Thoracic aorta (tissue), 2 donors: ENCODE measurements around the gene C12orf57. TPM values are rescaled to one million over a fixed set of nuclear protein-coding genes. Genes with fewer than 3 reads are reported as not detected.
A peak's percentile ranks its signal among the peaks of the same experiment; 100 is the strongest.

Experiments
- ATAC-seq: fragments of 150-250 bp; one replicate; pipeline ENCODE4 v1.8.0; 2017; ENCODE audit warnings: low read depth; ENCODE audit not compliant: insufficient number of reproducible peaks, low FRiP score
- DNase-seq: peaks from one replicate; pipeline ENCODE4 v3.0.0-alpha.2; 2020; ENCODE audit warnings: low spot score
- H3K27ac ChIP-seq, 2 donors: fragments of 200-600 bp; sonication (generic); 1 replicate in 1 of 2; 2 replicates in 1 of 2; pipeline ENCODE4 v1.5.1; 2016; ENCODE audit warnings: mild to moderate bottlenecking in 2 of 2, moderate library complexity in 2 of 2
- H3K27me3 ChIP-seq: fragments of 200-600 bp; sonication (generic); replicated peaks from 2 replicates; pipeline ENCODE4 v1.6.0; 2016; ENCODE audit warnings: mild to moderate bottlenecking; ENCODE audit not compliant: insufficient read depth
- H3K36me3 ChIP-seq: fragments of 200-600 bp; sonication (generic); one replicate; pipeline ENCODE4 v1.5.1; 2016
- H3K4me1 ChIP-seq, 2 donors: fragments of 200-600 bp; sonication (generic); 1 replicate in 1 of 2; 2 replicates in 1 of 2; pipeline versions ENCODE4 v1.5.1 to v1.6.0; 2016; ENCODE audit warnings: low read depth in 2 of 2, mild to moderate bottlenecking in 1 of 2; ENCODE audit not compliant: control insufficient read depth in 1 of 2
- H3K4me3 ChIP-seq: fragments of 200-600 bp; sonication (generic); 2 replicates; pipeline ENCODE4 v1.5.1; 2016; ENCODE audit warnings: mild to moderate bottlenecking
- H3K9me3 ChIP-seq: fragments of 200-600 bp; sonication (generic); 2 replicates; pipeline ENCODE4 v1.5.1; 2016
- total RNA-seq, 2 donors: library from RNA; depleted of rRNA; stranded (reverse); fragments of >200 nt; gene quantifications; one replicate each; pipeline versions ENCODE4 v1.1.0 to v1.2.3, GENCODE V29; 2016
- TF ChIP-seq, protein P1 (sequence below): fragments of 200-600 bp; sonication (generic); IDR thresholded peaks from one replicate; pipeline ENCODE4 v1.5.1; 2019; ENCODE audit warnings: antibody characterized with exemption

C12orf57 gene
- total RNA-seq, 2 donors from 2014 or later = 370 to 416 TPM

GRCh38 chr12:6937481-6938352, 6.1 kb upstream of the C12orf57 start:
- DNase-seq (no peak), ATAC-seq (peak; percentile 82)
- H3K4me1 ChIP-seq = peaks cover 10 to 42% of the 10 kb centered on the region in 2 donors
- peaks cover 23% of the 10 kb centered on the region for H3K36me3 ChIP-seq
- no peaks in the 10 kb centered on the region for H3K27me3 ChIP-seq
- H3K9me3 ChIP-seq = no peaks in the 10 kb centered on the region
- peak overlapping the region; percentile 79 for H3K4me3 ChIP-seq
- TF ChIP-seq, protein P1, sequence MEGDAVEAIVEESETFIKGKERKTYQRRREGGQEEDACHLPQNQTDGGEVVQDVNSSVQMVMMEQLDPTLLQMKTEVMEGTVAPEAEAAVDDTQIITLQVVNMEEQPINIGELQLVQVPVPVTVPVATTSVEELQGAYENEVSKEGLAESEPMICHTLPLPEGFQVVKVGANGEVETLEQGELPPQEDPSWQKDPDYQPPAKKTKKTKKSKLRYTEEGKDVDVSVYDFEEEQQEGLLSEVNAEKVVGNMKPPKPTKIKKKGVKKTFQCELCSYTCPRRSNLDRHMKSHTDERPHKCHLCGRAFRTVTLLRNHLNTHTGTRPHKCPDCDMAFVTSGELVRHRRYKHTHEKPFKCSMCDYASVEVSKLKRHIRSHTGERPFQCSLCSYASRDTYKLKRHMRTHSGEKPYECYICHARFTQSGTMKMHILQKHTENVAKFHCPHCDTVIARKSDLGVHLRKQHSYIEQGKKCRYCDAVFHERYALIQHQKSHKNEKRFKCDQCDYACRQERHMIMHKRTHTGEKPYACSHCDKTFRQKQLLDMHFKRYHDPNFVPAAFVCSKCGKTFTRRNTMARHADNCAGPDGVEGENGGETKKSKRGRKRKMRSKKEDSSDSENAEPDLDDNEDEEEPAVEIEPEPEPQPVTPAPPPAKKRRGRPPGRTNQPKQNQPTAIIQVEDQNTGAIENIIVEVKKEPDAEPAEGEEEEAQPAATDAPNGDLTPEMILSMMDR = peak; percentile 94
- peak overlapping the region; percentile 76 to 80 for H3K27ac ChIP-seq

DNA sequence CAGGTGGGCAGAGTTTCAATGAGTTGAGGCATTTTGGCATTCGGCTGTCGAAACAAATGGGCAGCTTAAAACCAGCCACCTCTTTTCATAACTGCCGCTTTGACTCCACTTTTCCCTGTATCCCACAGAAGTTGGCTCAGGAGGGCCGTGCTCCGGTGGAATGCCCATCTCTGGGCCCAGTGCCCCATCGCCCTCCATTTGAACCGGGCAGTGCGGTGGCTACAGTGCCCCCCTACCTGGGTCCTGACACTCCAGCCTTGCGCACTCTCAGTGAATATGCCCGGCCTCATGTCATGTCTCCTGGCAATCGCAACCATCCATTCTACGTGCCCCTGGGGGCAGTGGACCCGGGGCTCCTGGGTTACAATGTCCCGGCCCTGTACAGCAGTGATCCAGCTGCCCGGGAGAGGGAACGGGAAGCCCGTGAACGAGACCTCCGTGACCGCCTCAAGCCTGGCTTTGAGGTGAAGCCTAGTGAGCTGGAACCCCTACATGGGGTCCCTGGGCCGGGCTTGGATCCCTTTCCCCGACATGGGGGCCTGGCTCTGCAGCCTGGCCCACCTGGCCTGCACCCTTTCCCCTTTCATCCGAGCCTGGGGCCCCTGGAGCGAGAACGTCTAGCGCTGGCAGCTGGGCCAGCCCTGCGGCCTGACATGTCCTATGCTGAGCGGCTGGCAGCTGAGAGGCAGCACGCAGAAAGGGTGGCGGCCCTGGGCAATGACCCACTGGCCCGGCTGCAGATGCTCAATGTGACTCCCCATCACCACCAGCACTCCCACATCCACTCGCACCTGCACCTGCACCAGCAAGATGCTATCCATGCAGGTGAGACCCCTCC, 5.2 kb upstream of the C12orf57 start:
- H3K4me1 ChIP-seq = peaks cover 15 to 41% of the 10 kb centered on the region in 2 donors
- H3K36me3 ChIP-seq = peaks cover 20% of the 10 kb centered on the region
- no peak for DNase-seq
- H3K27ac ChIP-seq = peak overlapping the region; percentile 13 to 76
- H3K9me3 ChIP-seq = no peaks in the 10 kb centered on the region
- no peak for ATAC-seq
- H3K4me3 ChIP-seq = peak overlapping the region; percentile 79
- H3K27me3 ChIP-seq = no peaks in the 10 kb centered on the region
- TF ChIP-seq, protein P1 = no peak

DNA sequence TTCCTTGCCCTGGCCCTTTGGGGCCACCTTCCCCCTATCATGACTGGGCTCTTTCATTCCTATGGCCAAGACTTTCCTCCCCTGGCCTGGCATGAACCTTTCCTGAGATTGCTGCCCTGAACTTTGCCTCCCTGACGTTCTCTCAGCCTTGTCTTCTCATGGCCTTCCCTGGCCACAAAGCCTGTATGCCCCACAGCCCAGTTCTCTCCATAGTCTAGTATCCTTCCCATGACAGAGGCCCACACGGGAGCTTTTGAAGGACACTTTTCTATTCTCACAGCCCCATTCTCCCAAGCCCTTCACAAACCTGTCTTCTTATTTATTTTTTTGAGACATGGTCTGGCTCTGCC, 4.7 kb upstream of the C12orf57 start:
- peaks cover 15 to 35% of the 10 kb centered on the region in 2 donors for H3K4me1 ChIP-seq

GRCh38 chr12:6941267-6941666, 2.6 kb upstream of the C12orf57 start:
- Histone ChIP-seq H3K27me3 (no peaks in the 10 kb centered on the region), H3K4me1 (peaks cover 29 to 47% of the 10 kb centered on the region in 2 donors), H3K9me3 (no peaks in the 10 kb centered on the region), H3K4me3 (no peak overlapping the region), H3K27ac (no peak overlapping the region), H3K36me3 (peaks cover 4% of the 10 kb centered on the region)
- ATAC-seq (no peak), DNase-seq (no peak)
- TF ChIP-seq, protein P1 = no peak

More for the DNA sequence above, 4.7 kb upstream of the C12orf57 start:
- no peak for ATAC-seq
- H3K4me3 ChIP-seq = no peak overlapping the region
- TF ChIP-seq, protein P1 = no peak
- no peaks in the 10 kb centered on the region for H3K9me3 ChIP-seq
- no peak overlapping the region for H3K27ac ChIP-seq
- H3K36me3 ChIP-seq = peaks cover 18% of the 10 kb centered on the region
- H3K27me3 ChIP-seq = no peaks in the 10 kb centered on the region
- no peak for DNase-seq

GRCh38 chr12:6941782-6942181, 2.0 kb upstream of the C12orf57 start:
- DNase-seq = no peak
- Histone ChIP-seq H3K4me3 (no peak overlapping the region), H3K4me1 (peaks cover 31 to 49% of the 10 kb centered on the region in 2 donors), H3K27me3 (no peaks in the 10 kb centered on the region), H3K27ac (peak overlapping the region in 1 of 2 donors; percentile 99), H3K9me3 (no peaks in the 10 kb centered on the region), H3K36me3 (peaks cover 4% of the 10 kb centered on the region)
- ATAC-seq = no peak
- TF ChIP-seq, protein P1 = no peak
